HepG2 (cell line): ENCODE data around the gene SWI5. TPM values are rescaled to one million over a fixed set of nuclear protein-coding genes. Genes with fewer than 3 reads are reported as not detected.

Experiments
- ATAC-seq: fragments of 200-7000 bp; cut with Tn5 transposase; 3 replicates; pipeline ENCODE4 v1.9.1; 2020; ENCODE audit warnings: mild to moderate bottlenecking, moderate library complexity
- BruUV-seq: library from RNA; stranded (reverse); fragments of 400-500 nt; replicated peaks from 2 replicates; lab custom pipeline; 2021; lab: Mats Ljungman, UMichigan
- CTCF ChIA-PET: fragments of 300-600 bp; formaldehyde crosslinking; extraction: SDS; loops from one replicate; lab custom pipeline; 2021; ENCODE audit warnings: low total read pairs, inconsistent platforms, low intra/inter-chr PET ratio; lab: Yijun Ruan, JAX
- POLR2A ChIA-PET: fragments of 350-600 bp; sonication (Branson Sonifier 250); formaldehyde crosslinking; loops from one replicate; lab custom pipeline; 2020; ENCODE audit warnings: antibody characterized with exemption, inconsistent platforms; lab: Yijun Ruan, JAX
- DNase-seq: peaks from one replicate; pipeline ENCODE4 v3.0.0-alpha.2; 2015; ENCODE audit warnings: low spot score
- FAIRE-seq: peaks from 3 replicates; lab custom pipeline; 2011; peaks lifted over from hg19 to GRCh38; lab: Jason Lieb, UNC
- H2AFZ ChIP-seq: one replicate; pipeline ENCODE4 v1.6.1; 2011; ENCODE audit warnings: low read length, inconsistent platforms
- H3K27ac ChIP-seq: fragments of 300-600 bp; 3 replicates; pipeline ENCODE4 v1.8.0; 2011; ENCODE audit warnings: mixed run types, mild to moderate bottlenecking, mixed read lengths, low read length, inconsistent platforms; ENCODE audit not compliant: insufficient read depth; ENCODE audit errors: extremely low read length
- H3K27me3 ChIP-seq, 2 experiments: fragments of 200-600 bp in 1 of 2; 2 replicates in 1 of 2; 3 replicates in 1 of 2; pipeline versions ENCODE4 v1.6.0 to v1.8.0; 2011; ENCODE audit warnings: low read length in 2 of 2, mild to moderate bottlenecking in 2 of 2, moderate library complexity in 2 of 2, inconsistent platforms in 1 of 2; ENCODE audit not compliant: insufficient read depth in 2 of 2, control insufficient read depth in 1 of 2
- H3K36me3 ChIP-seq, 2 experiments: fragments of 200-600 bp in 1 of 2; replicated peaks in 1 of 2; 2 replicates in 1 of 2; 3 replicates in 1 of 2; pipeline versions ENCODE4 v1.5.1 to v1.8.0; 2011; ENCODE audit warnings: low read length in 2 of 2, inconsistent platforms in 1 of 2; ENCODE audit not compliant: insufficient read depth in 2 of 2, control insufficient read depth in 1 of 2
- H3K4me1 ChIP-seq: 2 replicates; pipeline ENCODE4 v1.5.1; 2012; ENCODE audit warnings: low read length, inconsistent platforms; ENCODE audit not compliant: insufficient read depth
- H3K4me2 ChIP-seq: 2 replicates; pipeline ENCODE4 v1.6.0; 2011; ENCODE audit warnings: low read depth, low read length, inconsistent platforms
- H3K4me3 ChIP-seq, 3 experiments: fragments of 200-600 bp in 1 of 3; sonication (generic), shearing (Covaris generic) in 1 of 3; replicated peaks in 1 of 3; 2 replicates each; pipeline ENCODE4 v1.5.1; 2011 to 2016; ENCODE audit warnings: low read length in 3 of 3, inconsistent platforms in 2 of 3, low read depth in 2 of 3, mild to moderate bottlenecking in 2 of 3, control low read depth in 1 of 3, mixed read lengths in 1 of 3; ENCODE audit not compliant: insufficient read depth in 1 of 3
- H3K79me2 ChIP-seq: one replicate; pipeline ENCODE4 v1.6.1; 2011; ENCODE audit warnings: low read length, inconsistent platforms; ENCODE audit not compliant: insufficient read depth
- H3K9ac ChIP-seq: 2 replicates; pipeline ENCODE4 v1.6.0; 2011; ENCODE audit warnings: mild to moderate bottlenecking, low read depth, low read length, inconsistent platforms; ENCODE audit not compliant: insufficient read depth
- H3K9me3 ChIP-seq: 2 replicates; pipeline ENCODE4 v1.5.1; 2012; ENCODE audit warnings: mild to moderate bottlenecking, low read length
- H4K20me1 ChIP-seq: 2 replicates; pipeline ENCODE4 v1.6.0; 2011; ENCODE audit warnings: inconsistent platforms, mild to moderate bottlenecking, low read length, moderate library complexity; ENCODE audit not compliant: insufficient read depth
- CAMTA2 ChIP-seq: sonication (generic); formaldehyde crosslinking; IDR thresholded peaks from 2 replicates; pipeline ENCODE4 v1.4.0; 2020; ENCODE audit warnings: mild to moderate bottlenecking, missing genetic modification reagents, borderline replicate concordance
- GTF3A ChIP-seq: sonication (generic); formaldehyde crosslinking; conservative IDR thresholded peaks from 2 replicates; pipeline ENCODE4 v1.4.0; 2020; ENCODE audit warnings: mild to moderate bottlenecking, missing genetic modification reagents
- JUND ChIP-seq: sonication (generic); formaldehyde crosslinking; IDR thresholded peaks from 2 replicates; pipeline ENCODE4 v1.8.0; 2022; ENCODE audit warnings: mild to moderate bottlenecking, missing genetic modification reagents
- MIER3 ChIP-seq: IDR thresholded peaks from 2 replicates; pipeline ENCODE4 v1.6.1; 2016; ENCODE audit warnings: missing compliant biosample characterization, borderline replicate concordance
- MNT ChIP-seq: fragments of 450-650 bp; IDR thresholded peaks from 2 replicates; pipeline ENCODE4 v1.6.1; 2016
- ZNF510 ChIP-seq: sonication (generic); formaldehyde crosslinking; IDR thresholded peaks from 2 replicates; pipeline ENCODE4 v1.4.0; 2020; ENCODE audit warnings: low read depth, mild to moderate bottlenecking, missing genetic modification reagents
- ZNF629 ChIP-seq: sonication (generic); formaldehyde crosslinking; conservative IDR thresholded peaks from 2 replicates; pipeline ENCODE4 v1.5.0; 2020; ENCODE audit warnings: missing genetic modification reagents
- WGBS: methylation state at CpG from one replicate; pipeline ENCODE4 v1.1.6; 2017; ENCODE audit warnings: low lambda C conversion rate; 5-methylcytosine and 5-hydroxymethylcytosine counted together
- in situ Hi-C: cut with HindIII; loops from 2 replicates; pipeline ENCODE4 v1.10.0; 2017; ENCODE audit warnings: low pct_unique_long_range_greater_than_20kb; ENCODE audit not compliant: extremely low pct_ligation_motif_present
- intact Hi-C: fragments of 100-400 bp; cut with micrococcal nuclease; formaldehyde crosslinking; loops from one replicate; pipeline ENCODE4 v1.10.0; 2022; ENCODE audit not compliant: unreplicated experiment
- polyA plus RNA-seq, 8 experiments: library from polyadenylated mRNA; depleted of rRNA in 3 of 8; stranded (reverse) in 7 of 8; unstranded in 1 of 8; fragments of >200 nt; fragmentation: Illumina TruSeq in 4 of 8; extraction: Trizol in 4 of 8; gene quantifications; 2 replicates each; pipeline versions ENCODE4 v1.2.1 to v1.2.3, GENCODE V29; 2011 to 2016; ENCODE audit warnings: low read depth in 4 of 8, missing spikeins in 1 of 8, mixed read lengths in 1 of 8; ENCODE audit not compliant: insufficient read depth in 1 of 8
- total RNA-seq, 5 experiments: library from RNA; depleted of rRNA; stranded (reverse); fragments of >200 nt; fragmentation: Illumina TruSeq; extraction: Trizol; gene quantifications; 2 replicates each; pipeline ENCODE4 v1.2.3, GENCODE V29; 2016; ENCODE audit warnings: low read depth in 1 of 5

The SWI5 gene
- total and polyA plus RNA-seq, 2 of the 13 experiments (the other 11 are each of a cell fraction or from before 2014, with no cell fraction given), result 39.2 to 41.0 TPM

GRCh38 chr9:128231638-128232527, 44.2 kb upstream of the SWI5 start:
- Histone ChIP-seq H3K9me3 (no peaks in the 10 kb centered on the region), H3K79me2 (no peaks in the 10 kb centered on the region), H4K20me1 (no peaks in the 10 kb centered on the region), H3K4me2 (no peak overlapping the region), H3K36me3 (no peaks in the 10 kb centered on the region), H3K27ac (no peak overlapping the region), H2AFZ (no peak overlapping the region), H3K9ac (no peak overlapping the region)
- intact Hi-C loops (no loop called here), in situ Hi-C loops (no loop called here)
- no peak for FAIRE-seq
- 46% methylated on average over 8 of the region's 16 CpGs for WGBS
- no TSS peak for BruUV-seq
- CTCF ChIA-PET, result no interaction called here
- no peak for ATAC-seq
- TF ChIP-seq CAMTA2 (CRISPR knock-in tag), result no peak
- no peak for TF ChIP-seq JUND
- TF ChIP-seq GTF3A, result no peak
- TF ChIP-seq ZNF629 (CRISPR knock-in tag), result peak; percentile 63
- no peak for TF ChIP-seq MIER3 (CRISPR knock-in tag)
- TF ChIP-seq MNT, result peak; percentile 27; the same call in 1 of the 2 replicates
- TF ChIP-seq ZNF510, result no peak
- TF ChIP-seq, all 625 proteins: peak for 2
- H3K4me3 ChIP-seq, result no peak overlapping the region
- H3K27me3 ChIP-seq, result peaks cover 5 to 29% of the 10 kb centered on the region in 2 experiments; a peak in 3 of 5 replicates
- H3K4me1 ChIP-seq, result no peaks in the 10 kb centered on the region
- no peak for DNase-seq
- POLR2A ChIA-PET, result no interaction called here
